ENCODE results near the gene INSYN2A. TPM values are rescaled to one million over a fixed set of nuclear protein-coding genes. Genes with fewer than 3 reads are reported as not detected.

INSYN2A gene
- polyA plus RNA-seq, 2 of the 4 experiments (the other 2 are of a cell fraction): 0.25 to 0.54 TPM

- no peak for TF ChIP-seq FOSB (CRISPR knock-in tag; IDR thresholded peaks at IDR 0.05)
- TF ChIP-seq, protein P1, sequence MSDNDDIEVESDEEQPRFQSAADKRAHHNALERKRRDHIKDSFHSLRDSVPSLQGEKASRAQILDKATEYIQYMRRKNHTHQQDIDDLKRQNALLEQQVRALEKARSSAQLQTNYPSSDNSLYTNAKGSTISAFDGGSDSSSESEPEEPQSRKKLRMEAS (IDR thresholded peaks at IDR 0.05): peak; percentile 29; the same call in 1 of the 2 replicates
Measured at GRCh38 chr10:127195571-127196281, 665 bp downstream of the INSYN2A start (continued).

DNA sequence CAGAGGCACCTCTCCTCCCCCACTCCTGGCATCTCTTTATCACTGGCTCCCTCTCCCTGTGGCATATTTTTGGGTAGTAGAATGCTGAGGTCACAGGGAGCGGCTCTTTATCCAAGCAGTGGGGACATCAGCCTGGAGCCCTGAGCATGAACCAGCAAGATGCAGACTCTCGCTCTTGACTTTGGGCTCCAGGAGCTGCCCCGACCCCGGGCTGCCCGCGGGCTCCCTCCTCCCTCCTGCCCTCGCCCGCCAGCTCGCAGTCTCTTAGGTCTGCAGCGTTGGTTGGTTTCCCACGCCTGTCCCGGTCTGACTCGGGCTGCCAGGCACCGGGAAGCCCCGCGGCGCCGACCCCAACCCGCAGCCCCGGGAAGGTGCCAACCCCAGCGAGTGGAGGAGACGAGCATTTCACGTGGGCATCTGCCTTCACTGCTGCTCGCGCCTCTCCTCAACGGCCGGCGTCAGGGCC, 1.3 kb downstream of the INSYN2A start:
- CTCF ChIA-PET: interaction anchor here (0.9 to 1.2 kb wide), 2 partner anchors 11 to 19 kb away, joined by 3 read pairs; no protein-coding TSS in a partner anchor
- Histone ChIP-seq H3K4me3 (peak overlapping the region; percentile 62), H3K4me1 (peaks cover 24% of the 10 kb centered on the region), H3K27ac (peak overlapping the region in 1 of 2 experiments; percentile 87; a peak in 4 of 6 replicates), H3K9me3 (no peaks in the 10 kb centered on the region), H3K4me2 (peak overlapping the region; percentile 98)
- peak; percentile 19 to 60; a peak in 4 of 6 replicates for ATAC-seq
- 23% methylated on average over 18 of the region's 28 CpGs for WGBS (ENCODE audit: missing lambda C conversion rate)
- TF ChIP-seq EHMT2 (IDR thresholded peaks at IDR 0.05; ENCODE audit: low read depth): no peak
- TF ChIP-seq, protein P2, sequence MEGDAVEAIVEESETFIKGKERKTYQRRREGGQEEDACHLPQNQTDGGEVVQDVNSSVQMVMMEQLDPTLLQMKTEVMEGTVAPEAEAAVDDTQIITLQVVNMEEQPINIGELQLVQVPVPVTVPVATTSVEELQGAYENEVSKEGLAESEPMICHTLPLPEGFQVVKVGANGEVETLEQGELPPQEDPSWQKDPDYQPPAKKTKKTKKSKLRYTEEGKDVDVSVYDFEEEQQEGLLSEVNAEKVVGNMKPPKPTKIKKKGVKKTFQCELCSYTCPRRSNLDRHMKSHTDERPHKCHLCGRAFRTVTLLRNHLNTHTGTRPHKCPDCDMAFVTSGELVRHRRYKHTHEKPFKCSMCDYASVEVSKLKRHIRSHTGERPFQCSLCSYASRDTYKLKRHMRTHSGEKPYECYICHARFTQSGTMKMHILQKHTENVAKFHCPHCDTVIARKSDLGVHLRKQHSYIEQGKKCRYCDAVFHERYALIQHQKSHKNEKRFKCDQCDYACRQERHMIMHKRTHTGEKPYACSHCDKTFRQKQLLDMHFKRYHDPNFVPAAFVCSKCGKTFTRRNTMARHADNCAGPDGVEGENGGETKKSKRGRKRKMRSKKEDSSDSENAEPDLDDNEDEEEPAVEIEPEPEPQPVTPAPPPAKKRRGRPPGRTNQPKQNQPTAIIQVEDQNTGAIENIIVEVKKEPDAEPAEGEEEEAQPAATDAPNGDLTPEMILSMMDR (IDR thresholded peaks at IDR 0.05): 0 out of 3 replicates have a peak, but pooled peaks have one; percentile 7
- POLR2A ChIA-PET: no interaction called here
- peak; percentile 18 to 26 for DNase-seq (ENCODE audit: low read depth in 1 of 2, low spot score in 1 of 2)
- no peak for FAIRE-seq

DNA sequence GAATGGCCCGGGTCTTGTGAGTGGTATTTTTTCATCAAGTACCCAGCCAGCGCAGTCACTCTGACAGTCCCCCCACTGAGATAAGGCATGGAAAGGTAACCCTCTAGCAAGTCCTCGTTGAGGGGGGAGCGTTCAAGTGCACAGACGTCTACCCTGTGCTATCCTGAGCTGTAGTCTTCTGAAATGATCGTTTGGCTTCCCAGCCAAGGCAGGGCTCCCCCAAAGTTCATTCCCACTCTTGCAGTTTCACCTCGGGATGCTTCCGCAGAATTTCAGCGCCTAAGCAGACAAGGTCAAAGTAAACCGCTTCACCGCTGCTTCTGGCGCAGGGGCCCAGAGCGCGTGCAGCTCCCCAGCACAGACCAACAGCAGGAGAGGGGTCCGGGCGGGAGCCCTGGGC, 1.8 kb downstream of the INSYN2A start:
- Histone ChIP-seq H3K4me1 (peaks cover 24% of the 10 kb centered on the region), H3K4me3 (peak overlapping the region; percentile 62; the same call in 1 of the 3 replicates), H3K4me2 (peak overlapping the region; percentile 98), H3K9me3 (no peaks in the 10 kb centered on the region), H3K27ac (no peak overlapping the region)
- CTCF ChIA-PET: interaction anchor here (0.9 to 1.2 kb wide), 2 partner anchors 12 to 19 kb away, joined by 3 read pairs; no protein-coding TSS in a partner anchor
- POLR2A ChIA-PET: interaction anchor here (0.9 kb wide), 1 partner anchor 46 kb away, joined by 3 read pairs; no protein-coding TSS in a partner anchor
- ATAC-seq (no peak), FAIRE-seq (no peak), DNase-seq (ENCODE audit: low read depth in 1 of 2, low spot score in 1 of 2) (no peak)
- TF ChIP-seq, protein P3, sequence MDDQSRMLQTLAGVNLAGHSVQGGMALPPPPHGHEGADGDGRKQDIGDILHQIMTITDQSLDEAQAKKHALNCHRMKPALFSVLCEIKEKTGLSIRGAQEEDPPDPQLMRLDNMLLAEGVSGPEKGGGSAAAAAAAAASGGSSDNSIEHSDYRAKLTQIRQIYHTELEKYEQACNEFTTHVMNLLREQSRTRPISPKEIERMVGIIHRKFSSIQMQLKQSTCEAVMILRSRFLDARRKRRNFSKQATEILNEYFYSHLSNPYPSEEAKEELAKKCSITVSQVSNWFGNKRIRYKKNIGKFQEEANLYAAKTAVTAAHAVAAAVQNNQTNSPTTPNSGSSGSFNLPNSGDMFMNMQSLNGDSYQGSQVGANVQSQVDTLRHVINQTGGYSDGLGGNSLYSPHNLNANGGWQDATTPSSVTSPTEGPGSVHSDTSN (IDR thresholded peaks at IDR 0.05): no peak
- TF ChIP-seq HOXB13 (CRISPR knock-in tag; IDR thresholded peaks at IDR 0.05; ENCODE audit: low read depth): no peak
- TF ChIP-seq RNF2 (IDR thresholded peaks at IDR 0.05; ENCODE audit: borderline replicate concordance, low read depth): no peak
- no peak for TF ChIP-seq JUN (IDR thresholded peaks at IDR 0.05)
- TF ChIP-seq, protein P2 (IDR thresholded peaks at IDR 0.05): no peak
- WGBS (ENCODE audit: missing lambda C conversion rate): 87% methylated on average over 16 of the region's 16 CpGs

DNA sequence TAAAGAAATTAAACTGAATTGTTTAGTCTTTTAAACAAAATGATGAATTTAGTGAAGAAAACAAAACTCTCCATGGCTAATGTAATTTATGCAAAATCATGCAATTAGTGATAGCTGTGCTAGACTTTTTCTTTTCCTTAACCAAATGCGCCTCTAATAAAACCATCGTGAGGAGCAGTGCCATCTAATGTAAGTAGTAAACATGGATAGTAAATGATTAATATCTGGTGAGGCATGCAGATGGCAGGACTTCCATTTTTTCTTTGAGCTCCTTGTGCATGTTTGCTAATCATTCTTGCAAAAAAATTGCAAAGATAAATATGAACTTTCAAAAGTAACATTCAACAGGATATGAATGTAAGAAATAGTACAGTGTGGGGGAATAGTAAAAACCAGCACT, 2.3 kb downstream of the INSYN2A start:
- peaks cover 24% of the 10 kb centered on the region for H3K4me1 ChIP-seq
- WGBS (ENCODE audit: missing lambda C conversion rate): 34% methylated on average over 2 of the region's 2 CpGs
- TF ChIP-seq FOSL2 (IDR thresholded peaks at IDR 0.05) (no peak), FOSL2 (CRISPR knock-in tag; IDR thresholded peaks at IDR 0.05) (no peak), TFCP2L1 (CRISPR knock-in tag; IDR thresholded peaks at IDR 0.05) (no peak)
- FAIRE-seq (peak; percentile 23), DNase-seq (ENCODE audit: low read depth in 1 of 2, low spot score in 1 of 2) (peak; percentile 17 to 27), ATAC-seq (no peak)
- no peak overlapping the region for H3K4me3 ChIP-seq
- H3K27ac ChIP-seq: no peak overlapping the region
- H3K4me2 ChIP-seq: no peak overlapping the region
- H3K9me3 ChIP-seq: no peaks in the 10 kb centered on the region
- ChIA-PET CTCF (interaction anchor here (0.6 to 1.2 kb wide), 2 partner anchors 18 to 643 kb away, joined by 3 read pairs; no protein-coding TSS in a partner anchor), POLR2A (interaction anchor here (0.9 kb wide), 1 partner anchor 45 kb away, joined by 3 read pairs; no protein-coding TSS in a partner anchor)

Measured in A549 (cell line).